Panc1 (cell line): Measurements from ENCODE around the gene ANKRD65. TPM values are rescaled to one million over a fixed set of nuclear protein-coding genes. Genes with fewer than 3 reads are reported as not detected.
"Not testable (repeated sequence)": the region's sequence is repeated elsewhere in the genome, so short reads cannot be mapped to it uniquely, and the experiment has no call there.

Experiments
- ATAC-seq: fragments of 200-7000 bp; cut with Tn5 transposase; 2 replicates; pipeline ENCODE4 v1.9.1; 2020; ENCODE audit warnings: mild to moderate bottlenecking, moderate library complexity
- BruUV-seq: library from RNA; stranded (reverse); fragments of 400-500 nt; replicated peaks from 2 replicates; lab custom pipeline; 2021; lab: Mats Ljungman, UMichigan
- CTCF ChIA-PET: fragments of 300-600 bp; sonication (Branson Sonifier 250); formaldehyde crosslinking; loops from one replicate; lab custom pipeline; 2022; ENCODE audit warnings: antibody characterized with exemption; lab: Charles Lee
- POLR2A ChIA-PET: fragments of 300-600 bp; sonication (Branson Sonifier 250); formaldehyde crosslinking; loops from one replicate; lab custom pipeline; 2022; ENCODE audit warnings: antibody characterized with exemption; lab: Charles Lee
- DNase-seq: peaks from one replicate; pipeline ENCODE4 v3.0.0-alpha.2; 2010; ENCODE audit warnings: low read depth, low spot score
- H3K27ac ChIP-seq: 2 replicates; pipeline ENCODE4 v1.5.1; 2011; ENCODE audit warnings: mild to moderate bottlenecking, low read length, inconsistent platforms
- H3K27me3 ChIP-seq: fragments of 200-500 bp; sonication (Bioruptor generic); 2 replicates; pipeline ENCODE4 v1.6.0; 2014; ENCODE audit warnings: low read length, inconsistent platforms; ENCODE audit not compliant: control insufficient read depth, insufficient read depth
- H3K36me3 ChIP-seq: fragments of 200-500 bp; sonication (Bioruptor generic); 2 replicates; pipeline ENCODE4 v1.5.1; 2014; ENCODE audit warnings: inconsistent platforms, mild to moderate bottlenecking, low read length, moderate library complexity; ENCODE audit not compliant: control insufficient read depth, insufficient read depth
- H3K4me1 ChIP-seq: 2 replicates; pipeline ENCODE4 v1.5.1; 2011; ENCODE audit warnings: inconsistent platforms, mild to moderate bottlenecking, low read length, moderate library complexity; ENCODE audit not compliant: control insufficient read depth, insufficient read depth
- H3K4me3 ChIP-seq, 2 experiments: 2 replicates each; pipeline ENCODE4 v1.5.1; 2011 to 2012; ENCODE audit warnings: low read depth in 2 of 2, low read length in 2 of 2, mild to moderate bottlenecking in 2 of 2, inconsistent platforms in 1 of 2, moderate library complexity in 1 of 2
- H3K9me3 ChIP-seq: fragments of 200-500 bp; sonication (Bioruptor generic); 2 replicates; pipeline ENCODE4 v1.5.1; 2014; ENCODE audit warnings: low read depth, mild to moderate bottlenecking, inconsistent platforms, low read length, moderate library complexity; ENCODE audit not compliant: control insufficient read depth, insufficient read depth
- CTCF ChIP-seq: fragments of 450-650 bp; IDR thresholded peaks from 2 replicates; pipeline ENCODE4 v1.5.1; 2017; ENCODE audit warnings: mild to moderate bottlenecking
- POLR2AphosphoS5 ChIP-seq: IDR thresholded peaks from 2 replicates; pipeline ENCODE4 v1.6.1; 2012; ENCODE audit warnings: mild to moderate bottlenecking, low read depth, low read length, moderate library complexity
- SIN3A ChIP-seq: IDR thresholded peaks from 2 replicates; pipeline ENCODE4 v1.6.1; 2012; ENCODE audit warnings: low read depth, mild to moderate bottlenecking, low read length, moderate library complexity, borderline replicate concordance; ENCODE audit not compliant: insufficient read depth
- in situ Hi-C: cut with HindIII; loops from 2 replicates; pipeline ENCODE4 v1.10.0; 2016; ENCODE audit warnings: low sequenced_read_pairs, low pct_unique_long_range_greater_than_20kb
- intact Hi-C: fragments of 100-400 bp; cut with micrococcal nuclease; formaldehyde crosslinking; loops from one replicate; pipeline ENCODE4 v1.10.0; 2022; ENCODE audit not compliant: unreplicated experiment
- total RNA-seq: library from RNA; stranded (reverse); gene quantifications from one replicate; pipeline ENCODE4 v1.2.1, GENCODE V29; 2021; ENCODE audit not compliant: unreplicated experiment
- TF ChIP-seq, protein P1 (sequence below), 2 experiments: IDR thresholded peaks; 2 replicates each; pipeline ENCODE4 v1.6.1; 2011 to 2012; ENCODE audit warnings: low read depth in 2 of 2, control low read depth in 1 of 2, low read length in 1 of 2, mild to moderate bottlenecking in 1 of 2, moderate library complexity in 1 of 2; ENCODE audit not compliant: insufficient read depth in 1 of 2

Gene ANKRD65
- total RNA-seq, 1 experiment from 2014 or later: 1.9 TPM

GRCh38 chr1:1411626-1412025 is 9.4 kb downstream of the ANKRD65 start:
- H3K9me3 ChIP-seq: no peaks in the 10 kb centered on the region
- DNase-seq (no peak), ATAC-seq (no peak)
- POLR2A ChIA-PET: no interaction called here
- TF ChIP-seq POLR2AphosphoS5 (peak; percentile 59; the same call in 1 of the 2 replicates), SIN3A (no peak)
- H3K27ac ChIP-seq: no peak overlapping the region
- intact Hi-C loops (no loop called here), in situ Hi-C loops (no loop called here)
- H3K27me3 ChIP-seq: no peaks in the 10 kb centered on the region
- no peak overlapping the region for H3K4me3 ChIP-seq
- H3K36me3 ChIP-seq: peaks cover 1% of the 10 kb centered on the region; the same call in 1 of the 2 replicates
- CTCF ChIA-PET: no interaction called here
- H3K4me1 ChIP-seq: peaks cover 5% of the 10 kb centered on the region; the same call in 1 of the 2 replicates
- no TSS peak for BruUV-seq

DNA sequence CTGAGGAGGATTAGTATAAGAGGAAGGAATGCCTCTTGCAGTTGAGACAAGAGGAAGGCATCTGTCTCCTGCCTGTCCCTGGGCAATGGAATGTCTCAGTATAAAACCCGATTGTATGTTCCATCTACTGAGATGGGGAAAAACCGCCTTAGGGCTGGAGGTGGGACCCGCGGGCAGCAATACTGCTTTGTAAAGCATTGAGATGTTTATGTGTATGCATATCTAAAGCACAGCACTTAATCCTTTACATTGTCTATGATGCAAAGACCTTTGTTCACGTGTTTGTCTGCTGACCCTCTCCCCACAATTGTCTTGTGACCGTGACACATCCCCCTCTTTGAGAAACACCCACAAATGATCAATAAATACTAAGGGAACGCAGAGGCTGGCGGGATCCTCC is 10.8 kb downstream of the ANKRD65 start:
- H3K27ac ChIP-seq, CTCF ChIA-PET, POLR2A ChIA-PET, H3K36me3 ChIP-seq, DNase-seq, H3K27me3 ChIP-seq, ATAC-seq, H3K9me3 ChIP-seq, H3K4me3 ChIP-seq, in situ Hi-C loops, BruUV-seq, intact Hi-C loops: not testable (repeated sequence)
- peaks cover 15% of the 10 kb centered on the region for H3K4me1 ChIP-seq

DNA sequence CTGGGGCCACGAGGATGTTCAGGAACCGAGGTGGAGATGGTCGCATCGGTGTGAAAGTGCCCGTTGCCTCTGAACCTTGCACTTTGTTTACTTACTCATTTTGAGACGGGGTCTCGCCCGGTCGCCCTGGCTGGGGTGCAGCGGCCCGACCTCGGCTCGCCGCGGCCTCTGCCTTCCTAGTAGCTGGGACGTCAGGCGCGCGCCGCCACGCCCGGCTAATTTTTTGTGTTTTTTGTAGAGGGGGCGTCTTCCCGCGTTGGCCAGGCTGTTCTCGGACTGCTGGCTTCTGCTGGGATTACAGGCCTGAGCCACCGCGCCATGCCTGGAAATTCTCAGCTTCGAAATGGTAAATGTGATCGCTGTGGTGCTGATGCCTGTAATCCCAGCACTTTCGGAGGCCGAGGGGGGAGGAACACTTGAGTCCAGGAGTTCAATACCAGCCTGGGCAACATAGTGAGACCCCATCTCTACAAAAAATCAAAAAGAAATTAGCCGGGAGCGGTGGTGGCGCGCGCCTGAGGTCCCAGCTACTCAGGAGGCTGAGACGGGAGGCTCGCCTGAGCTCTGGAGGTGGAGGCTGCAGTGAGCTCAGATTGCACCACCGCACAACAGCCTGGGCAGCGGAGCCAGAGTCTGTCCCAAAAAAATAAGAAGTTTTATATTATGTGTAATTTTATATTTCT is 13.3 kb downstream of the ANKRD65 start:
- ATAC-seq: peak; percentile 27
- no peak for TF ChIP-seq CTCF
- peak; percentile 23; the same call in 1 of the 2 replicates for TF ChIP-seq POLR2AphosphoS5
- TF ChIP-seq, protein P1, sequence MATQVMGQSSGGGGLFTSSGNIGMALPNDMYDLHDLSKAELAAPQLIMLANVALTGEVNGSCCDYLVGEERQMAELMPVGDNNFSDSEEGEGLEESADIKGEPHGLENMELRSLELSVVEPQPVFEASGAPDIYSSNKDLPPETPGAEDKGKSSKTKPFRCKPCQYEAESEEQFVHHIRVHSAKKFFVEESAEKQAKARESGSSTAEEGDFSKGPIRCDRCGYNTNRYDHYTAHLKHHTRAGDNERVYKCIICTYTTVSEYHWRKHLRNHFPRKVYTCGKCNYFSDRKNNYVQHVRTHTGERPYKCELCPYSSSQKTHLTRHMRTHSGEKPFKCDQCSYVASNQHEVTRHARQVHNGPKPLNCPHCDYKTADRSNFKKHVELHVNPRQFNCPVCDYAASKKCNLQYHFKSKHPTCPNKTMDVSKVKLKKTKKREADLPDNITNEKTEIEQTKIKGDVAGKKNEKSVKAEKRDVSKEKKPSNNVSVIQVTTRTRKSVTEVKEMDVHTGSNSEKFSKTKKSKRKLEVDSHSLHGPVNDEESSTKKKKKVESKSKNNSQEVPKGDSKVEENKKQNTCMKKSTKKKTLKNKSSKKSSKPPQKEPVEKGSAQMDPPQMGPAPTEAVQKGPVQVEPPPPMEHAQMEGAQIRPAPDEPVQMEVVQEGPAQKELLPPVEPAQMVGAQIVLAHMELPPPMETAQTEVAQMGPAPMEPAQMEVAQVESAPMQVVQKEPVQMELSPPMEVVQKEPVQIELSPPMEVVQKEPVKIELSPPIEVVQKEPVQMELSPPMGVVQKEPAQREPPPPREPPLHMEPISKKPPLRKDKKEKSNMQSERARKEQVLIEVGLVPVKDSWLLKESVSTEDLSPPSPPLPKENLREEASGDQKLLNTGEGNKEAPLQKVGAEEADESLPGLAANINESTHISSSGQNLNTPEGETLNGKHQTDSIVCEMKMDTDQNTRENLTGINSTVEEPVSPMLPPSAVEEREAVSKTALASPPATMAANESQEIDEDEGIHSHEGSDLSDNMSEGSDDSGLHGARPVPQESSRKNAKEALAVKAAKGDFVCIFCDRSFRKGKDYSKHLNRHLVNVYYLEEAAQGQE (IDR thresholded peaks at IDR 0.05; ENCODE audit: insufficient read depth in 1 of 2, low read depth in 2 of 2, low read length in 1 of 2): no peak
- H3K27me3 ChIP-seq: no peaks in the 10 kb centered on the region
- ChIA-PET POLR2A (interaction anchor here (0.5 to 1.0 kb wide), 2 partner anchors 24 to 91 kb away, joined by 3 to 8 read pairs; no protein-coding TSS in a partner anchor), CTCF (no interaction called here)
- peaks cover 8% of the 10 kb centered on the region for H3K36me3 ChIP-seq
- intact Hi-C loops: no loop called here
- H3K4me1 ChIP-seq: peaks cover 28% of the 10 kb centered on the region
- no peak for DNase-seq
- in situ Hi-C loops: no loop called here
- peak overlapping the region; percentile 96 for H3K27ac ChIP-seq
- BruUV-seq: no TSS peak
- H3K4me3 ChIP-seq: peak overlapping the region; percentile 81 to 88
- H3K9me3 ChIP-seq: no peaks in the 10 kb centered on the region
